Nephron (organoid): ENCODE results near the gene CLK3.

Source experiments
- H3K27ac Mint-ChIP-seq, 3 experiments: 2 replicates each; pipeline ENCODE4 v1.8.0; 2020; ENCODE audit warnings: mixed read lengths in 3 of 3, mild to moderate bottlenecking in 2 of 3, moderate library complexity in 1 of 3
- H3K27me3 Mint-ChIP-seq: 2 replicates; pipeline ENCODE4 v1.8.0; 2021; ENCODE audit warnings: low read depth, mild to moderate bottlenecking, moderate library complexity, mixed read lengths
- H3K36me3 Mint-ChIP-seq: 2 replicates; pipeline ENCODE4 v1.8.0; 2020; ENCODE audit warnings: low read depth, mixed read lengths
- H3K4me1 Mint-ChIP-seq: 2 replicates; pipeline ENCODE4 v1.8.0; 2020; ENCODE audit warnings: mixed read lengths
- H3K4me3 Mint-ChIP-seq, 3 experiments: 2 replicates each; pipeline ENCODE4 v1.8.0; 2020; ENCODE audit warnings: mild to moderate bottlenecking in 3 of 3, mixed read lengths in 3 of 3, moderate library complexity in 2 of 3
- H3K9me3 Mint-ChIP-seq: 2 replicates; pipeline ENCODE4 v1.8.0; 2020; ENCODE audit warnings: mixed read lengths
- TF ChIP-seq, protein P1 (sequence below), 3 experiments: fragments of 200-600 bp; sonication (generic); IDR thresholded peaks; one replicate each; pipeline ENCODE4 v1.5.0; 2021; ENCODE audit warnings: antibody characterized with exemption in 3 of 3; ENCODE audit not compliant: unreplicated experiment in 3 of 3

The CLK3 gene

DNA sequence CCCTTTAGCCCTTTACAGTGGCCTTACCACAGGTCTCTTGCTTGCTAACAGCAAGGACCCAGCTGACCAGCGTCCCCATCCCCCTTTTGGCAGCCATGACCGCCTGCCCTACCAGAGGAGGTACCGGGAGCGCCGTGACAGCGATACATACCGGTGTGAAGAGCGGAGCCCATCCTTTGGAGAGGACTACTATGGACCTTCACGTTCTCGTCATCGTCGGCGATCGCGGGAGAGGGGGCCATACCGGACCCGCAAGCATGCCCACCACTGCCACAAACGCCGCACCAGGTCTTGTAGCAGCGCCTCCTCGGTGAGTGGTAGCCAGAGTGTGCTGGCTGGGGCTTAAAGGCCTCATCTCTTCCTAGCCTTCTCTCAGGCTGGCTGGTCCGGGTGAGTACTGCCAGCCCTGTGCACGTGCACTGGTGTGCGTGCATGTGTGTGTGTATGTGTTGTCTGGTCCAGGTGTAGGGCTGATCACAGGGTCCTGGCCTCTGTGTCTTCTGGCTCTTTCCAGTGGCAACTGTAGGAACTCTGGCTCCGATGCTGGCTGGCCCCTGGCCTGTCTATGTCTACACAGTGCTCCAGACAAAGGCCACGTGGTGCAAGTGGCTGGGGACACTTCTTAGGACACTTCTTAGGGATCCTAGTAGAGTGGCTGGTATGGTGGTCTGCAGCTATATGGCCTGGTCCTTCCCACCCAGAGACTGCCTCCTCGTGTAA lies 4.4 kb downstream of the CLK3 start:
- TF ChIP-seq, protein P1, sequence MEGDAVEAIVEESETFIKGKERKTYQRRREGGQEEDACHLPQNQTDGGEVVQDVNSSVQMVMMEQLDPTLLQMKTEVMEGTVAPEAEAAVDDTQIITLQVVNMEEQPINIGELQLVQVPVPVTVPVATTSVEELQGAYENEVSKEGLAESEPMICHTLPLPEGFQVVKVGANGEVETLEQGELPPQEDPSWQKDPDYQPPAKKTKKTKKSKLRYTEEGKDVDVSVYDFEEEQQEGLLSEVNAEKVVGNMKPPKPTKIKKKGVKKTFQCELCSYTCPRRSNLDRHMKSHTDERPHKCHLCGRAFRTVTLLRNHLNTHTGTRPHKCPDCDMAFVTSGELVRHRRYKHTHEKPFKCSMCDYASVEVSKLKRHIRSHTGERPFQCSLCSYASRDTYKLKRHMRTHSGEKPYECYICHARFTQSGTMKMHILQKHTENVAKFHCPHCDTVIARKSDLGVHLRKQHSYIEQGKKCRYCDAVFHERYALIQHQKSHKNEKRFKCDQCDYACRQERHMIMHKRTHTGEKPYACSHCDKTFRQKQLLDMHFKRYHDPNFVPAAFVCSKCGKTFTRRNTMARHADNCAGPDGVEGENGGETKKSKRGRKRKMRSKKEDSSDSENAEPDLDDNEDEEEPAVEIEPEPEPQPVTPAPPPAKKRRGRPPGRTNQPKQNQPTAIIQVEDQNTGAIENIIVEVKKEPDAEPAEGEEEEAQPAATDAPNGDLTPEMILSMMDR (IDR thresholded peaks at IDR 0.05; ENCODE audit: unreplicated experiment in 3 of 3): no peak
- H3K4me1 Mint-ChIP-seq: peaks cover 17% of the 10 kb centered on the region
- peaks cover 54% of the 10 kb centered on the region for H3K36me3 Mint-ChIP-seq
- H3K4me3 Mint-ChIP-seq: peak overlapping the region in 2 of 3 experiments; percentile 60 to 63
- H3K27ac Mint-ChIP-seq: no peak overlapping the region
- no peaks in the 10 kb centered on the region for H3K27me3 Mint-ChIP-seq
- H3K9me3 Mint-ChIP-seq: no peaks in the 10 kb centered on the region

DNA sequence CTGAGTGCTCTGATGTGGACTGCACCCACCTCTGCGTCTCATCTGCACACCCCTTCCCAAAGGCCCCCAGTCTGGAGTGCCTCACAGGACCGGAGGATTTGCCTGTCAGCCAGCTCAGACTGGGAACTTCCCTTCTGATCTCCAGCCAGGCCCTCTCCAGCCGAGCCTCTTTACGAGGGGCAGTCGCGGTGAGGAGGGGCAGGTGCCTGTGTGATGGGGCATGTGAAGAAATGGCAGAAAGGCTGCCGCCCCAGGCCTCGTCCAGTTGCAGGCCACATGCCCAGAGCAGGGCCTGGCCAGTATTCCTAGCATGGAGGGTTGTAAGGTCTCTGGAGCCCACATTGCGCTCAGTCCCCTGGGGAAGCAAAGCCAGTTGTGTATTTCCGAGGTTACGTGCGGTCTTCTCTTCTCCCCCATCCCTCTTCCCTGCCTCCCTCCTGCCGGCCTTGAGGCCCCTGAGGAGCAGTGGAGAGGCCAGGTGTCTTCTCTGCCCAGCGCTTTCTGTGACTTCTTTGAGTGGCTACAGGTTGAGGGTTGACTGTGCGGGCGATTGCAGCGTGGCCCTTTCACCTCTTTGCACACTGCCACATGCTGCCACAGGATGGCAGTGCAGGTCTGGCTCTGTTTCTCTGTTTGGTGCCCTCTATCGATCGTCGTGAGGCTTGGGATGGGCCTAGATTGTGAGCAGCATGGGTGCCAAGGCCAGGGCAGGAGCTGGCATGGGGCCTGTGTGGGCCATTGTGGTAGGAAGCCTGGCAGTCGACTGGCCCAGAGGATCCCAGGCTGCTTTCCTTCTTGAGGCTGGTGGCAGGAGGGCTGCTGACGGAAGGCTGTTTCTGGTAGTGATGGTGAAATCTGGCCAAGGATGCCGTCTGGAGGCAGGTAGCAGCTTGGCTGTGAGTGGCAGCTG lies 5.3 kb downstream of the CLK3 start:
- Mint-ChIP-seq H3K4me1 (peaks cover 17% of the 10 kb centered on the region), H3K36me3 (peaks cover 62% of the 10 kb centered on the region), H3K4me3 (peak overlapping the region; percentile 55 to 69 (median 61)), H3K27ac (peak overlapping the region in 1 of 3 experiments; percentile 26), H3K9me3 (no peaks in the 10 kb centered on the region), H3K27me3 (no peaks in the 10 kb centered on the region)
- TF ChIP-seq, protein P1 (IDR thresholded peaks at IDR 0.05; ENCODE audit: unreplicated experiment in 3 of 3): peak; percentile 65 to 74 (median 72)

DNA sequence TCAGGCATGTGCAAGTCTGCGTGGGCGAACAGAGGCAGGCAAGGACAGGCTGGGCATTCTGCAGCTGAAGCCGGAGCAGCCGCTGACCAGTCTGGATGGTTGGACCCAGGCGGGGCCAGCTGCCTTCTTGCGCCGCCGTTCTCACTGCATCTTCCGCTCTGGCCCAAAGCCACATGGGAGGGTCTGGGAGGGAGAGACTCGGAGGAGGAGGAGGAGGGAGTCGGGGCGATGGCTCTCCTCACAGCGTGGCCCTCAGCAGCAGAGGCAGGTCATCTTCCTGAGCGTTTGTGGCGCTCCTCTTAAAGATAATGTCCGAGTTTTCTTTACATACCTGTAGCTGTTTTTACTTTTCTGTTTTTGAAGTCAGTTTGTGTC lies 5.9 kb downstream of the CLK3 start:
- Mint-ChIP-seq H3K9me3 (no peaks in the 10 kb centered on the region), H3K36me3 (peaks cover 68% of the 10 kb centered on the region), H3K4me1 (peaks cover 15% of the 10 kb centered on the region), H3K4me3 (peak overlapping the region in 1 of 3 experiments; percentile 12), H3K27ac (no peak overlapping the region), H3K27me3 (no peaks in the 10 kb centered on the region)
- TF ChIP-seq, protein P1 (IDR thresholded peaks at IDR 0.05; ENCODE audit: unreplicated experiment in 3 of 3): no peak

DNA sequence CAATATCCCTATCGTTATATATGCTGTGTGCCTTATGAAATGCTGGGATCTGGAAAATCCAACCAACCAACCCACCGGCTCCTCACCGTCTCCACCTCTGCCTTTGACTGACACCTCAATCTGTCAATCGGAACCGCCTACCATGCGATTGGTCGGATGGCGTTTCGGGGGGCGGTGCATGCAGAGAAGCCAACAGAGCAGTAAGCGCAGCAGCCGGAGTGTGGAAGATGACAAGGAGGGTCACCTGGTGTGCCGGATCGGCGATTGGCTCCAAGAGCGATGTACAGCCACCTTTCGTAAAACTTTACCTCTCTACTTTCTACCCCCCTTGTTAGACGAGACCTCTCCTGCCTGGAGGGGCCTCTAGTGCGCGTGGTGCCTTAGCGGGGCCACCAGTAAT lies 6.3 kb downstream of the CLK3 start:
- Mint-ChIP-seq H3K27me3 (no peaks in the 10 kb centered on the region), H3K36me3 (peaks cover 69% of the 10 kb centered on the region), H3K4me1 (peaks cover 11% of the 10 kb centered on the region), H3K27ac (no peak overlapping the region), H3K4me3 (peak overlapping the region in 1 of 3 experiments; percentile 12), H3K9me3 (no peaks in the 10 kb centered on the region)
- TF ChIP-seq, protein P1 (IDR thresholded peaks at IDR 0.05; ENCODE audit: unreplicated experiment in 3 of 3): no peak

DNA sequence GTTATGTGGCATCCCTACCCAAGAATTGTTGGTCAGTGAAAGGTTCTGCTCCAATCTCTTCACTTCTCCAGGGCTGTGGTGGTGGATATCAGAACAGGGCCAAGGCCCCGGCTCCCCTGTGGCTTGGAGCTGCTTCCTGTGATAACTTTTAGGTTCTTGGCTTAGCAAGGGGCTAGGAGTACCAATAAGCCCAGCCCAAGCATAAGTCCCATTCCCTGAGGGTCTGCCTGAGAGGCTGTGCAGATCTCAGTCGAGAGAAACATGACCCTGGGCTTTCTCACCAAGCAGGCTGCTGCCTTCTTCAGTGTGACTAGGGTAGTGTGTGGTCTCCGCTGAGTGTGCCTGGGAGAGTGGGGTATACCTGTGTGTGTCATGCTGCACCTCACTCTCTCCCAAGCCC lies 7.1 kb downstream of the CLK3 start:
- Mint-ChIP-seq H3K4me1 (peaks cover 2% of the 10 kb centered on the region), H3K36me3 (peaks cover 73% of the 10 kb centered on the region), H3K27ac (no peak overlapping the region), H3K9me3 (no peaks in the 10 kb centered on the region), H3K27me3 (no peaks in the 10 kb centered on the region), H3K4me3 (no peak overlapping the region)
- TF ChIP-seq, protein P1 (IDR thresholded peaks at IDR 0.05; ENCODE audit: unreplicated experiment in 3 of 3): no peak
